HepG2 (cell line): Measurements from ENCODE around the gene PHACTR1. TPM values are rescaled to one million over a fixed set of nuclear protein-coding genes. Genes with fewer than 3 reads are reported as not detected.

Experiments
- ATAC-seq: fragments of 200-7000 bp; cut with Tn5 transposase; 3 replicates; pipeline ENCODE4 v1.9.1; 2020; ENCODE audit warnings: mild to moderate bottlenecking, moderate library complexity
- BruUV-seq: library from RNA; stranded (reverse); fragments of 400-500 nt; replicated peaks from 2 replicates; lab custom pipeline; 2021; lab: Mats Ljungman, UMichigan
- CTCF ChIA-PET: fragments of 300-600 bp; formaldehyde crosslinking; extraction: SDS; loops from one replicate; lab custom pipeline; 2021; ENCODE audit warnings: low total read pairs, inconsistent platforms, low intra/inter-chr PET ratio; lab: Yijun Ruan, JAX
- POLR2A ChIA-PET: fragments of 350-600 bp; sonication (Branson Sonifier 250); formaldehyde crosslinking; loops from one replicate; lab custom pipeline; 2020; ENCODE audit warnings: antibody characterized with exemption, inconsistent platforms; lab: Yijun Ruan, JAX
- DNase-seq: peaks from one replicate; pipeline ENCODE4 v3.0.0-alpha.2; 2015; ENCODE audit warnings: low spot score
- FAIRE-seq: peaks from 3 replicates; lab custom pipeline; 2011; peaks lifted over from hg19 to GRCh38; lab: Jason Lieb, UNC
- H2AFZ ChIP-seq: one replicate; pipeline ENCODE4 v1.6.1; 2011; ENCODE audit warnings: low read length, inconsistent platforms
- H3K27ac ChIP-seq: fragments of 300-600 bp; 3 replicates; pipeline ENCODE4 v1.8.0; 2011; ENCODE audit warnings: mixed run types, mild to moderate bottlenecking, mixed read lengths, low read length, inconsistent platforms; ENCODE audit not compliant: insufficient read depth; ENCODE audit errors: extremely low read length
- H3K27me3 ChIP-seq, 2 experiments: fragments of 200-600 bp in 1 of 2; 2 replicates in 1 of 2; 3 replicates in 1 of 2; pipeline versions ENCODE4 v1.6.0 to v1.8.0; 2011; ENCODE audit warnings: low read length in 2 of 2, mild to moderate bottlenecking in 2 of 2, moderate library complexity in 2 of 2, inconsistent platforms in 1 of 2; ENCODE audit not compliant: insufficient read depth in 2 of 2, control insufficient read depth in 1 of 2
- H3K36me3 ChIP-seq, 2 experiments: fragments of 200-600 bp in 1 of 2; replicated peaks in 1 of 2; 2 replicates in 1 of 2; 3 replicates in 1 of 2; pipeline versions ENCODE4 v1.5.1 to v1.8.0; 2011; ENCODE audit warnings: low read length in 2 of 2, inconsistent platforms in 1 of 2; ENCODE audit not compliant: insufficient read depth in 2 of 2, control insufficient read depth in 1 of 2
- H3K4me1 ChIP-seq: 2 replicates; pipeline ENCODE4 v1.5.1; 2012; ENCODE audit warnings: low read length, inconsistent platforms; ENCODE audit not compliant: insufficient read depth
- H3K4me2 ChIP-seq: 2 replicates; pipeline ENCODE4 v1.6.0; 2011; ENCODE audit warnings: low read depth, low read length, inconsistent platforms
- H3K4me3 ChIP-seq, 3 experiments: fragments of 200-600 bp in 1 of 3; sonication (generic), shearing (Covaris generic) in 1 of 3; replicated peaks in 1 of 3; 2 replicates each; pipeline ENCODE4 v1.5.1; 2011 to 2016; ENCODE audit warnings: low read length in 3 of 3, inconsistent platforms in 2 of 3, low read depth in 2 of 3, mild to moderate bottlenecking in 2 of 3, control low read depth in 1 of 3, mixed read lengths in 1 of 3; ENCODE audit not compliant: insufficient read depth in 1 of 3
- H3K79me2 ChIP-seq: one replicate; pipeline ENCODE4 v1.6.1; 2011; ENCODE audit warnings: low read length, inconsistent platforms; ENCODE audit not compliant: insufficient read depth
- H3K9ac ChIP-seq: 2 replicates; pipeline ENCODE4 v1.6.0; 2011; ENCODE audit warnings: mild to moderate bottlenecking, low read depth, low read length, inconsistent platforms; ENCODE audit not compliant: insufficient read depth
- H3K9me3 ChIP-seq: 2 replicates; pipeline ENCODE4 v1.5.1; 2012; ENCODE audit warnings: mild to moderate bottlenecking, low read length
- H4K20me1 ChIP-seq: 2 replicates; pipeline ENCODE4 v1.6.0; 2011; ENCODE audit warnings: inconsistent platforms, mild to moderate bottlenecking, low read length, moderate library complexity; ENCODE audit not compliant: insufficient read depth
- WGBS: methylation state at CpG from one replicate; pipeline ENCODE4 v1.1.6; 2017; ENCODE audit warnings: low lambda C conversion rate; 5-methylcytosine and 5-hydroxymethylcytosine counted together
- in situ Hi-C: cut with HindIII; loops from 2 replicates; pipeline ENCODE4 v1.10.0; 2017; ENCODE audit warnings: low pct_unique_long_range_greater_than_20kb; ENCODE audit not compliant: extremely low pct_ligation_motif_present
- intact Hi-C: fragments of 100-400 bp; cut with micrococcal nuclease; formaldehyde crosslinking; loops from one replicate; pipeline ENCODE4 v1.10.0; 2022; ENCODE audit not compliant: unreplicated experiment
- polyA plus RNA-seq, 8 experiments: library from polyadenylated mRNA; depleted of rRNA in 3 of 8; stranded (reverse) in 7 of 8; unstranded in 1 of 8; fragments of >200 nt; fragmentation: Illumina TruSeq in 4 of 8; extraction: Trizol in 4 of 8; gene quantifications; 2 replicates each; pipeline versions ENCODE4 v1.2.1 to v1.2.3, GENCODE V29; 2011 to 2016; ENCODE audit warnings: low read depth in 4 of 8, missing spikeins in 1 of 8, mixed read lengths in 1 of 8; ENCODE audit not compliant: insufficient read depth in 1 of 8
- total RNA-seq, 5 experiments: library from RNA; depleted of rRNA; stranded (reverse); fragments of >200 nt; fragmentation: Illumina TruSeq; extraction: Trizol; gene quantifications; 2 replicates each; pipeline ENCODE4 v1.2.3, GENCODE V29; 2016; ENCODE audit warnings: low read depth in 1 of 5
- TF ChIP-seq, protein P1 (sequence below), 2 experiments: fragments of 450-650 bp in 1 of 2; sonication (generic) in 1 of 2; formaldehyde crosslinking in 1 of 2; IDR thresholded peaks; 2 replicates each; pipeline versions ENCODE4 v1.6.1 to v1.8.0; 2016 to 2022; ENCODE audit warnings: antibody characterized with exemption in 1 of 2, mild to moderate bottlenecking in 1 of 2, missing genetic modification reagents in 1 of 2
- TF ChIP-seq, protein P2 (sequence below): IDR thresholded peaks from 2 replicates; pipeline ENCODE4 v1.6.1; 2012; ENCODE audit warnings: low read depth, low read length, improper control_type of control experiment

Gene PHACTR1
- total and polyA plus RNA-seq, 2 of the 13 experiments (the other 11 are each of a cell fraction or from before 2014, with no cell fraction given), result 0.09 TPM; not detected in 1

DNA sequence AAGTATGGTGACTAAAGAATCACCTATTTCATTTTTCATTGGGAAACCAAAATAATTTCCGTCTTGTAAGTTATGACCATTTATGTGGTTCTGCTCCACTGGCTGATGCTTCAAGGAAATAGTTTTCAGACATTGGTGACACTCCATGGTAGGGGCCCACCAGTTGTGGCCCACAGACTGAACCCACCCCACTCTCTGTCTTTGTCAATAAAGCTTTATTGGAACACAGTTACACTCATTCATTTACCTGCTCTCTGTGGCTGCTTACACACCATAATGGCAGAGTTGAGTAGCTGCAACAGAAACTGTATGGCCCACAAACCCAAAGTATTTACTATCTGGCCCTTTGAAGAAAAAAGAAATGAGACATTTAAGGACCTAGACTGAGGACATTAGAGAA is 533.2 kb downstream of the PHACTR1 start:
- CTCF ChIA-PET, result no interaction called here

More for the DNA sequence above, 533.2 kb downstream of the PHACTR1 start:
- intact Hi-C loops, result loop anchor here (2.0 kb wide), 1 partner anchor 79 kb away; the partner anchor contains the start of gene TBC1D7
- Histone ChIP-seq H2AFZ (no peak overlapping the region), H3K27me3 (no peaks in the 10 kb centered on the region), H3K27ac (no peak overlapping the region), H3K4me2 (no peak overlapping the region), H3K9me3 (no peaks in the 10 kb centered on the region), H3K9ac (no peak overlapping the region), H3K36me3 (no peaks in the 10 kb centered on the region), H3K79me2 (no peaks in the 10 kb centered on the region), H3K4me3 (no peak overlapping the region)
- BruUV-seq, result no TSS peak
- POLR2A ChIA-PET, result no interaction called here
- FAIRE-seq (no peak), ATAC-seq (no peak), DNase-seq (no peak)
- TF ChIP-seq, protein P1, sequence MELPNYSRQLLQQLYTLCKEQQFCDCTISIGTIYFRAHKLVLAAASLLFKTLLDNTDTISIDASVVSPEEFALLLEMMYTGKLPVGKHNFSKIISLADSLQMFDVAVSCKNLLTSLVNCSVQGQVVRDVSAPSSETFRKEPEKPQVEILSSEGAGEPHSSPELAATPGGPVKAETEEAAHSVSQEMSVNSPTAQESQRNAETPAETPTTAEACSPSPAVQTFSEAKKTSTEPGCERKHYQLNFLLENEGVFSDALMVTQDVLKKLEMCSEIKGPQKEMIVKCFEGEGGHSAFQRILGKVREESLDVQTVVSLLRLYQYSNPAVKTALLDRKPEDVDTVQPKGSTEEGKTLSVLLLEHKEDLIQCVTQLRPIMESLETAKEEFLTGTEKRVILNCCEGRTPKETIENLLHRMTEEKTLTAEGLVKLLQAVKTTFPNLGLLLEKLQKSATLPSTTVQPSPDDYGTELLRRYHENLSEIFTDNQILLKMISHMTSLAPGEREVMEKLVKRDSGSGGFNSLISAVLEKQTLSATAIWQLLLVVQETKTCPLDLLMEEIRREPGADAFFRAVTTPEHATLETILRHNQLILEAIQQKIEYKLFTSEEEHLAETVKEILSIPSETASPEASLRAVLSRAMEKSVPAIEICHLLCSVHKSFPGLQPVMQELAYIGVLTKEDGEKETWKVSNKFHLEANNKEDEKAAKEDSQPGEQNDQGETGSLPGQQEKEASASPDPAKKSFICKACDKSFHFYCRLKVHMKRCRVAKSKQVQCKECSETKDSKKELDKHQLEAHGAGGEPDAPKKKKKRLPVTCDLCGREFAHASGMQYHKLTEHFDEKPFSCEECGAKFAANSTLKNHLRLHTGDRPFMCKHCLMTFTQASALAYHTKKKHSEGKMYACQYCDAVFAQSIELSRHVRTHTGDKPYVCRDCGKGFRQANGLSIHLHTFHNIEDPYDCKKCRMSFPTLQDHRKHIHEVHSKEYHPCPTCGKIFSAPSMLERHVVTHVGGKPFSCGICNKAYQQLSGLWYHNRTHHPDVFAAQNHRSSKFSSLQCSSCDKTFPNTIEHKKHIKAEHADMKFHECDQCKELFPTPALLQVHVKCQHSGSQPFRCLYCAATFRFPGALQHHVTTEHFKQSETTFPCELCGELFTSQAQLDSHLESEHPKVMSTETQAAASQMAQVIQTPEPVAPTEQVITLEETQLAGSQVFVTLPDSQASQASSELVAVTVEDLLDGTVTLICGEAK (IDR thresholded peaks at IDR 0.05), result peak; percentile 40; the same call in 1 of the 2 replicates
- TF ChIP-seq, protein P1 (CRISPR knock-in tag; IDR thresholded peaks at IDR 0.05), result peak; percentile 98
- TF ChIP-seq, protein P2, sequence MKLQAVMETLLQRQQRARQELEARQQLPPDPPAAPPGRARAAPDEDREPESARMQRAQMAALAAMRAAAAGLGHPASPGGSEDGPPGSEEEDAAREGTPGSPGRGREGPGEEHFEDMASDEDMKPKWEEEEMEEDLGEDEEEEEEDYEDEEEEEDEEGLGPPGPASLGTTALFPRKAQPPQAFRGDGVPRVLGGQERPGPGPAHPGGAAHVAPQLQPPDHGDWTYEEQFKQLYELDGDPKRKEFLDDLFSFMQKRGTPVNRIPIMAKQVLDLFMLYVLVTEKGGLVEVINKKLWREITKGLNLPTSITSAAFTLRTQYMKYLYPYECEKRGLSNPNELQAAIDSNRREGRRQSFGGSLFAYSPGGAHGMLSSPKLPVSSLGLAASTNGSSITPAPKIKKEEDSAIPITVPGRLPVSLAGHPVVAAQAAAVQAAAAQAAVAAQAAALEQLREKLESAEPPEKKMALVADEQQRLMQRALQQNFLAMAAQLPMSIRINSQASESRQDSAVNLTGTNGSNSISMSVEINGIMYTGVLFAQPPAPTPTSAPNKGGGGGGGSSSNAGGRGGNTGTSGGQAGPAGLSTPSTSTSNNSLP, result no peak
- TF ChIP-seq, all 625 proteins: peak for 1
- Histone ChIP-seq H3K4me1 (peaks cover 30% of the 10 kb centered on the region), H4K20me1 (no peaks in the 10 kb centered on the region)
- 97% methylated on average over 1 of the region's 1 CpG for WGBS
- in situ Hi-C loops, result no loop called here
